HG03039 (cell line): ENCODE results near the gene MMP17.
"Not testable (repeated sequence)": the region's sequence is repeated elsewhere in the genome, so short reads cannot be mapped to it uniquely, and the experiment has no call there.

Experiments used
- ATAC-seq: cut with Tn5 transposase; IDR thresholded peaks from one replicate; pipeline ENCODE4 v1.9.1; 2021; ENCODE audit warnings: mild to moderate bottlenecking, moderate library complexity; ENCODE audit not compliant: unreplicated experiment

MMP17 gene

DNA sequence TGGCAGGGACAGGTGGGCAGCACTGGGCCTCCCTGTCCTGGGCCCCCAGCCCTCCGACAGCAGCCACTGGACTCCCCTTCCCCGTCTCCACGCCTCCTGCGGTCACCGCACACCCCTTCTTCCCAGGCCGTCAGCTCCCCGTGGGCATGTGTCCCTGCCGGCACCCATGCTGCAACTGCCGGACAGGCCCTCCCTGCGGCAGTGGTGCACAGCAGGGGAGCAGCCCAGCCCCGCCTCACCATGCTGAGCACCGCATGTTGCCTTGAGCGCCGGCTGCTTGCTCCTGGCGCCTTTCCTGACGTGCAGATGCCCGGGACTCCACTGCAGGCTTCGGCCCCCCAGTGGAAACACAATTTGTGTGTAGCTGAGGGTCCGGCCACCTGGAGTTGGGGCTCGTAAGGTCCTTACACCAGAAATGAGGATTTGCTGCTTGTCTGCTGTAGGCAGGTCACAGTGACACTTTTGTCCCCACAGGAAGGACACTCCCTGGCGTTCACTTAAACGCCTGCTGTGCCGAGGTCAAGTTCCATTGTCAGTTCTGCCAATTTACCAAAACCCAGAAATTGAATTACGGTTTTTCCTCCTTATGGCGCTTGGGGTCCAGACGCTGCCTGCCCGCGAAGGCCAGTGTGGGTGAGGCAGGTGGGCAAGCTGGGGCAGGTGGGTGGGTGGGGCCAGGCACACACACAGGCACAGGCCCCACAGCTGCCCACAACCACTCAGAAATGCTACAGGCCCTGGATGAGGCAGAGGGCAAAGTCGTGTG lies 28.2 kb upstream of the MMP17 start:
- no peak for ATAC-seq

GRCh38 chr12:131800594-131801135 lies 27.5 kb upstream of the MMP17 start:
- no peak for ATAC-seq

DNA sequence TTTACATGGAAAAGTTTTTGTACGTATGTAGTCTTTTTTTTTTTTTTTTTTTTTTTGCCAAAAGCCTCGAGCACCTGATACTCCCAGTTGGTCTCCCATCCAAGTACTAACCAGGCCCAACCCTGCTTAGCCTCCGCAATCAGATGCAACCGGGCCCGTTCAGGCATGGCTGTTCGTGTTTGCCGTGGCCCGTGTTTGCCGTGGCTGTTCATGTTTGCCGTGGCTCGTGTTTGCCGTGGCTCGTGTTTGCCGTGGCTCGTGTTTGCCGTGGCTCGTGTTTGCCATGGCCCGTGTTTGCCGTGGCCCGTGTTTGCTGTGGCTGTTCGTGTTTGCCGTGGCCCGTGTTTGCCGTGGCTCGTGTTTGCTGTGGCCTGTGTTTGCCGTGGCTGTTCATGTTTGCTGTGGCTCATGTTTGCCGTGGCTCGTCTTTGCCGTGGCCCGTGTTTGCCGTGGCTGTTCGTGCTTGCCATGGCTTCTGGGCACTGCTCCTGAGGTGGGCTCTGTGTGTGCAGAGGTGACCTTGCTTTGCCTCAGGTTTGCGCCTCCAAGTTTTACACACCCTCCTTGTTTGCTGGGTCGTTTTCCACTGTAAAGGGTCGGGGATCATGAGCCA lies 26.8 kb upstream of the MMP17 start:
- ATAC-seq: no peak

GRCh38 chr12:131803961-131804521 lies 24.2 kb upstream of the MMP17 start:
- ATAC-seq: no peak

GRCh38 chr12:131805421-131805820 lies 22.8 kb upstream of the MMP17 start:
- no peak for ATAC-seq

DNA sequence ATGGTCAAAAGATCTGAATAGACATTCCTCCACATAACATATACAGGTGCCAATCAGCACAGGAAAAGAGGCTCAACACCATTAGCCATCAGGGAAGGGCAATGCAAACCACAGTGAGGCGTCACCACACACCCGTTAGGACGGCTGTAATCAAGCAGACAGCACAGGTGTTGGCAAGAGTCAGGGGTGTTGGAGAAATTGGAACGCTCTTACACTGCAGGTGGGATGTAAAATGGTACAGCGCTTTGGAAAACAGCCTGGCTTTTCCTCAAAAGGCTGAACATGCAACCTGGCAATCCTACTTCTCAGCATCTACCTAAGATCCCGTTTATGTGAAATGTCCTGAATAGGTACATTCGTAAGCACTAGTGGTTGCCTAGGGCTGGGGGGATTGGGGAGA lies 21.5 kb upstream of the MMP17 start:
- no peak for ATAC-seq

GRCh38 chr12:131808744-131809371 lies 19.3 kb upstream of the MMP17 start:
- ATAC-seq: no peak

GRCh38 chr12:131809476-131810254 lies 18.5 kb upstream of the MMP17 start:
- not testable (repeated sequence) for ATAC-seq

GRCh38 chr12:131810726-131811125 lies 17.5 kb upstream of the MMP17 start:
- no peak for ATAC-seq

- ATAC-seq: no peak
Measured at GRCh38 chr12:131815131-131815530, 13.1 kb upstream of the MMP17 start.

- no peak for ATAC-seq
Measured at GRCh38 chr12:131816495-131816894, 11.7 kb upstream of the MMP17 start.

DNA sequence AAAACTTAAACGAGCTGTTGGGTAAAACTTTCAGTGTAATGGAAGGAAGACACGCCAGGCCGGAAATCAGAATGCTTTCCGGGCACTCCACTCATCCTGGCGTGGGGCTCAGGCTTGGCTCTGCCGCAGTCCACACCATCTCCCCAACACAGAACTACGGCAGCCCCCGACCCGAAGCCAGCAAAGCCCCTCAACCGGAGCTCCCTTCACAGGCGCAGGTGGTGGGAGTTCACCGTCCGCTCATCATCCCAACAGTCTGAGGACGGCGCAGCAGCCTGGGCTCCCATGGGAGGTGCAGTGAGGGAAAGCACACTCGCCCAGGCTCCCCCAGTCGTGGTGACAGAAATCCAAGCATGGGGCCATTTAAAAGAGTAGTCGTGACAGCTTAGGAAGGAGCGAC lies 11.0 kb upstream of the MMP17 start:
- ATAC-seq: no peak

DNA sequence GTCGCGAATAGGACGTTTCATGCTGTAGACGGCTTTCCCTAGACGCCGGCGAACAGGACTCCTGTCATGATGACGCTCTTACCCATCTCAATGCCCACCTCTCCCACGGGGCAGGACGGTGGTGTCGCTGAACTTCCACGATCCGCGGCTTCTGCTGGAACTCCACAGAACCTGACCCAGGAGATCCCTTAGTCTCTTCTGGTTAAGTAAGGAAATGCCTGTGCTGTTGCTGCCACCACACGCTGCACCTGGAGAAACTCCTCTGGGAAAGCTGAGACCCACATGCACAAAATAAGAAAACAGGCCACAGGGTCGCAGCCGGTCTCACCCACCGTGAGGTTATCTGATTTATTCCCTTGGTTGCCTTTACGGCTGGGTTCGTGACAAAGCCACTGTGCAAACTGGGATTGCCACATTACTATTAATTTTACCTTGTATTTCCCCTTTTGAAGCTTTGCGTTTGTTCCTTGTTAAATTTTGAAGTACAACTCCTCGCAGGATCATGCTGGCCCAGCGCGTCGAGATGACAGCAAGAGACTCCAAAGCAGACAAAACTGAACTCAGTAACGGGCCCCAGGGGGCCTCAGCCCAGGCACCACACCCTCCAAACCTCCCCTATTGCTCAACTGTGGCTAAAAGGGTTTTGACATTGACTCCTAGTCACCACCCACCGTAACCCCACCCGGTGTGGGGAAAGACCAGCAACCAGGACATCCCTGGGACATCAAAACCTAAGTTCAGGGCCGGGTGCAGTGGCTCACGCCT lies 9.2 kb upstream of the MMP17 start:
- no peak for ATAC-seq

GRCh38 chr12:131824450-131824849 lies 3.7 kb upstream of the MMP17 start:
- ATAC-seq: no peak

- ATAC-seq: no peak
Measured at GRCh38 chr12:131825146-131825892, 2.9 kb upstream of the MMP17 start.

- no peak for ATAC-seq
Measured at GRCh38 chr12:131826097-131826928, 1.9 kb upstream of the MMP17 start.

GRCh38 chr12:131828671-131829355 lies 620 bp downstream of the MMP17 start:
- no peak for ATAC-seq

DNA sequence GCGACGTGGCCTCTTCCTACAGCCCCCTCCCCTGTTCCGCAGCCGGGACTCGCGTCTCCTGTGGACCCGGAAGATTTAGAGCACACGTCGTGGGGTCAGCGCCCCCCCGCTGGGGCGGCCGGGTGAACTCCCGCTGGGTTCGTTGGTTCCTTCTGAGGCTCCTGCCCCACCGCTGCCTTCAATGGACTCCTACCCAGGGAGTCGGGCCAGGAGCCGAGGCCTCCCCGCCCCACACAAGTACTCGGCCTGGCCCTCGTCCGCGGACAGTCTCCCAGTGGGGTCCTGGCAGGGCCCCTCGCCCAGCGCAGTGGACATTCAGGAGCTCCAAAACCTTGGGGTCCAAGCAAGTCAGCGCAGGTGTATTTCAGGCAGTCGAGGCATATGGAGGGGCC lies 1.2 kb downstream of the MMP17 start:
- ATAC-seq: no peak
